HuH-7.5 (cell line): ENCODE measurements around the gene SLC25A51.
"Not testable (repeated sequence)": the region's sequence is repeated elsewhere in the genome, so short reads cannot be mapped to it uniquely, and the experiment has no call there.

Source experiments
- DNase-seq: peaks from one replicate; pipeline ENCODE4 v3.0.0; 2011; ENCODE audit warnings: low spot score

Gene SLC25A51

DNA sequence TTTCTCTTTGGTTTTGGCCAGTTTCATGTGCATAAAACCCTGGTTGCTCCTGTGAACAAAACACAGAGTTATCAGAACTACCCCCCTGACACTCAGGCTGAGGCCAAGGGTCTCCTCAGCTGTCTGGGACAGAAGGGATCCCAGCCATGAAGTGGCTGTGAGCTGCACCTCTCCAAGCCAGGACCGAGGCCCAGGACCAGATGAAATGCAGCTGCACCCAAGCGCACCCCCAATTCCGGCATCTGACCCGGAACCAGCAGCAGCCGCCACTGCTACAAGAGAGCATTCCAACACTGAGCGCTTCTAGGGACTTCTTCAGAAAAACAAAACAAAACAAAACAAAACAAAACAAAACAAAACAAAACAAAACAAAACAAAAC, 16.0 kb upstream of the SLC25A51 start:
- DNase-seq = no peak

DNA sequence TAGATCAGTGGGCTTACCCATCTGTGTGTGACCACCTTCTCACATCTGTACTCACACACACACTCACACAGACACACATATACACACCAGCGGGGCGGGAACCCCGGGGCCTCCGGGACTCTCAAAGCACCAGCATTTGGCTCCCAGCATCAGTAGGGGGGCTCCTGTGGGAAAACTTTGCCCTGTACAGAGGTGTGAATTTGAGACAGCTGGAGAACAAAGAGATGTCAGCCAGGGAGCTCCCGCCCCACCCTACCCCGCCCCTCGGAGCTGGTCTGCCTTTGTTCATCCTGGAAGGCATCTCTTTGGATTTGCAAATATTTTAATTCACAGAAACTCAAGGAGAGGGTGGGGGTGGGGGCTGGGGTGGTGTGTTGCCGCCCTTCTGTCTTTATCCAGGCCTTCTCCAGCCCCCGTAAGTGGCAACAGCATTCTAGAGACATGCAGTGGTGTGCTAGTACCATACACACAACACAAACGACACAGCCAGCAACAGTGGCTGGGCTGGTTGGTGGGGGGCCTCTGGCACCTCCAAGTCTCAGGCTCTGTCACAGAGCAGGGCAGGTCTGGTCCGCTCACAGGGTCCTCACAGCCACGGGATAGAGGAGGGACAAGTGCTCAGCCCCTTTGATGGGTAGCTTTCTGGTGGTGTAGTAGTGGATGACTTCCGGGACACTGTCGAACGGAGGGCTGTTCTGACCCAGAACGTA, 15.5 kb upstream of the SLC25A51 start:
- no peak for DNase-seq

DNA sequence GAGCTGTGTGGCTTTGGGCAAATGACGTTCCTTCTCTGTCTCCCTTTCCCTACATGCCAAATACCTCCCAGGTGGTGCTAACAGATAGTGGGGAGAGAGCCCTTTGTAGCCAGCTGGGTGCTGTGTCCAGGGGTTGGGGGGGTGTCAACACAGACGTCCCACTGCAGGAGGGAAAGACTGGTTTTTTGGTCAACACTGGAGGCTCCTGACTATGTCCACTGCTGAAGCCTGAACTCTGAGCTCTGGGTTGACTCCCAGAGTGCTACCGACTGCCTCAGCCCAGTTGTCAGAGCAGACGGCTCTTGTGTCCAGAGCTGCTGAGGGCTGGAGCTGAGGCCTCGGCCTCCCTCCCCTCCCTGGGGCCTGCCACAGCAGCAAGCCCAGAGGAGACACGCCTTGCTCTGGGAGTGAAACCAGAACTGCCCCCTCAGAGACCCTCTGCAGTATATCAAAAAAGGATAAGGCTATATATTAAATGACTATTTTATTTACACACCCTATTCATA, 14.8 kb upstream of the SLC25A51 start:
- DNase-seq = no peak

DNA sequence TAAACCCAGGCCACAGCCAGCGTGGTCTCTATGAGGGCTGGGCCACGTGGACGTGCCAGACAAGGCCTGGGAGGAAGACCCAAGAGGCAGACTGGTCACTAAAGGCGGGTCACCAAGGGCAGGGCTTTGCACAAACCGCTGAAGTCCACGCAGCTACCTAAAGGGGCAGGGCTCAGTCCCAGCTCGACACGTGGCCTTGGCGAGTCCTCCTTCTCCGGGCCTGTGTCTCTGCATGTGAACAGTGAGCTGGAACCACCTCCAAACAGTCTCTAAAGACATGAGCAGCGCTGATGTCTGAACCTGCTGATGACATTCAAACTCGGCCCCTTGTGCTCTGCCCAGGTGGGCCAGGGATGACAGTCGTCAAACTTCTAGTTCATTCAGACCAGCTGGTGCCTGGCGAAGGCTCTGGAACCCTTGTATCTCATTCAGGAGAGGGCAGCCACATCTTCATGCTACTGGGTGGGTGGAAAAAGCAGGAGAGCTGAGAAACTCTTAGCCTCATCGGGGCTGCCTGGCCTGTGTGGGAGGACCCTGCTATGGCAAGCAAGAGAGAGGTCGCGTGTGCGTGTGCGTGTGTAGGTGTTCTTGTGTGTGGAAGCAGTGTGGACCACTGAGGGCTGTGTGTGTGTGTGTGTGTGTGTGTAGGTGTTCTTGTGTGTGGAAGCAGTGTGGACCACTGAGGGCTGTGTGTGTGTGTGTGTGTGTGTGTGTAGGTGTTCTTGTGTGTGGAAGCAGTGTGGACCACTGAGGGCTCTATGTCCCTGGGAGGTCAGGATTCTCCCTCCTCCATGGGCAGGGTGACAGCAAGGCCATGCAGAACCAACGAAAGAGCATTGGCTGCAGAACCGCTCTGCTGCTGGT, 14.1 kb upstream of the SLC25A51 start:
- no peak for DNase-seq

DNA sequence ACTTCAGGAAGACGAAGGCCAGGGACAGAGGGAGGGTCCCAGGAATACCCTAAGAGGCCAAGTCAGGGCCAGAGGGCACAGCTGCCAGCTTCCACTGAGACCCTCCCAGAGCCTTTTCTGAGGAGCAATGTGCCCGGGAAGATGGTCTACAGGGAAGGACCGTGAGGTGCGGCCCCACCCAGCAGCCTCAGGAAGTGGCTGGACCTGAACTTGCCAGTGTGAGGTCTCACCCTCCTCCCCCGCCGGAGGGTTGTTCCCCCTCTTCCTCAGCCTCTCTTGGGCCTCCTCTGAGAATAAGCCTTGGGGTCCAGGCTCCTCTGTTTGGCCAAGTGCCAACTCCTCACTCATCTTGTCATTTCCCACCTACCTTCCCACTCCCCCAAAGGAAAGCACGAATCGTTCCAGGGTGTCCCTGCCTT, 13.4 kb upstream of the SLC25A51 start:
- no peak for DNase-seq

DNA sequence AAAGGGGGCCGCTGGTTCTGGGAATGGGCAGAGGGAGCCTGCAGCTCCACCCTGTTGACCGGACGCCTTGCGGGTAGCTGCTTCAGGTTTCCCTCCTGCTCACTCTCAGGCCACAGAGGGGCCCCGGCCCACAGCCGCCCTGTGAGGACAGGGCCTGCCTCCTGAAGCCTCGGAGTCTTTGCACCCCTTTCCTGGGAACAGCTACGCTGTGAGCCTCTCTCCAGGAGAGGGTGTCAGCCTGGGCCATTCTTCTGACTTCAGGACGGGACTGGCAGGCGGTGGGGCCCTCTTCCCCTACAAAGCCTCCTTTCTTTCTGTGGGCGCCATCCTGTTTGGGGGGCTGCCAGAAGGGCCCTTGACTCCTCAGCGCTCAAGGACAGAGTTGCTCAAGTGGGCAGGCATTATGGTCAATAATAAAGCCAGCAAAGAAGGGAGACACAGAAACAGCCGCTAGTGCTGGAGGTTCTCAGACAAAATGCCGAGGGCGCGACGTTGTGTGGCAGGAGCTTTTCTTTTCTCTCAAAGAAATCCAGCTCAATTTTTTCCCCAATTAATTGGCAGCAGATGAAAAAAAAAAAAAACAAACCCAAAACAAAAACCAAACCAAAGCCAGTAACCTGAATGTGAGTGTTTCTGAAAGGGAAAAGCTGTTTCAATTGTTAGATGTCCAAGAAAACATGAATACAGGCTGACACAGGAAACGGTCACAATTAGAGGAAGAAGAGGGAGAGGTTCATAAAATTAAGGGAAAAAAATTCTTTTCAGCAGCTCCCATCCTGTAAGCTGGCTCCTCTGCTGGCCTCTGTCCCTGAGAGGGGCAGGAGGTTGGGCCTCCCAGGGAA, 12.8 kb upstream of the SLC25A51 start:
- no peak for DNase-seq

DNA sequence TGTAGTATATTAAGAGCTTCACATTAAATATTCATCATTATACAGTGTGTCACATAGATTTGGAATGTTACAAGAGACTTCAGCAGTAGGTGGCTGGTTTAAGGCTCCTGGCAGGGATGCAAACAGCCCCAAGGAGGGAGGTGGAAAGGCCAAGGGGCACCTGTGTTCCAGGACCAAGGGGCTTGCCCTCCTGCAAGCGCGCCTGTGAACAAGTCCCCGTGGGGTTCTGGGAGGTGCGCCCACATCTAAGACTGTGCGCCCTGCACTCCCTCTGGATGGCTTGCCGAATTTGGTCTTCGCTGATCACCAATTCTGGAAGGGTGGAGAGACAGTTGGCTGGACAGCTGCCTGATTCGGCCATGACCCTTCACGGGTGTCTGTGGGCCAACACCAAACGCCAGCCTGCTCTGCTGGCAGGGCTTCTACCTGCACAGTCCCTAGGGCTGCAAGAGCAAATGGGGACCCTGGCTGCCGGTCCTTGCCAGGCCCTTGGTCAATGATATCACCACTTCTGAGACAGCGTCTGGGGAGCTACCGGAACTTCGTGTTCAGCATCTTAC, 12.1 kb upstream of the SLC25A51 start:
- no peak for DNase-seq

DNA sequence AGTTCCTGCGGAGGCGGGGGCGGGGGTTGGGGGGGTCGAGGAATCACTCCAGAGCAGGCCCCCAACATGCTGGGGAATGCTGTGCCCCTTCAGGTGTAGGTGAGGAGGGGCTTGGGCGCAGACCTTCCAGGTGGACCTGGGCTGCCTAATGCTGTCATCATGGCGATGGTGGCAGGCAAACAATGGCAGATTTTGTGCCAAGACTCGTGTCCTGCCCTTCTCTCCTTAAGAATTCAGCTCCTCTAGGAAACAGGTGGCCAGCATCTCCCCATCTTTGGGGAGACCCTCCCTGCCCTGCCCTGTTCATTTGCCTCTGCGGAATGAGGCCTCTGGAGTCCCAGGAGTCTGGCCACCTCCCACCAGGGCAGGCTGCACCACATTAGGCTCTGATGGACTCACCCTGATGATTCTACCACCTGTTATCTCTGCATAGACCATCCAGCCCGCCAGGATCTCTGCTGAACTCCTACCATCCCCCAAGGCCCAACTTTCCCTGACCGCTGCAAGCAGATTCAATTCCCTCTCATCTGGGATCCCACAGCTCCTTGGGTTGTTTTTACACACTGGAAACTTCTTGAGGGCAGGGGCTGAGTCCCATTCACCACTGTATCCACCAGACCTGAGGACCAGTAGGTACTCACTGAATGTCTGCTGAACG, 10.9 kb upstream of the SLC25A51 start:
- DNase-seq = no peak

DNA sequence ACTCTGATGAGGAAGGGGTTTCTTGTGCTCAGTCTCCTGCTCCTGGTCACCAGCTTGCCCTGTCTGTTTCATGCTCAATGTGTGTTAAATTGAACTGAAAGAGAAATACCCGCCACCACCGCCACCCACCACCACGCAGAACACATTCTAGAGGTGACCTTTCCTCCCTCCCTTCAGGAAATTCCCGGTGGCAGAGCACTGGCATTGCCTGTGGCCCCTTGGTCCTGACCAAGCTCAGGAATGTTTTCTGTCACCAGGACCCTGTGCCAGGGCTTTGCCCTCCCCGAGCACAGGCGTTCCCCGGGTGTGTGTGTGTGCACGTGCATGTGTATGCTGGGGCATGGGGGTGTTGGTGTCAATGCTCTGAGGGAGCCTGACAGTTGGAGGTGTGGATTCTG, 10.2 kb upstream of the SLC25A51 start:
- no peak for DNase-seq

DNA sequence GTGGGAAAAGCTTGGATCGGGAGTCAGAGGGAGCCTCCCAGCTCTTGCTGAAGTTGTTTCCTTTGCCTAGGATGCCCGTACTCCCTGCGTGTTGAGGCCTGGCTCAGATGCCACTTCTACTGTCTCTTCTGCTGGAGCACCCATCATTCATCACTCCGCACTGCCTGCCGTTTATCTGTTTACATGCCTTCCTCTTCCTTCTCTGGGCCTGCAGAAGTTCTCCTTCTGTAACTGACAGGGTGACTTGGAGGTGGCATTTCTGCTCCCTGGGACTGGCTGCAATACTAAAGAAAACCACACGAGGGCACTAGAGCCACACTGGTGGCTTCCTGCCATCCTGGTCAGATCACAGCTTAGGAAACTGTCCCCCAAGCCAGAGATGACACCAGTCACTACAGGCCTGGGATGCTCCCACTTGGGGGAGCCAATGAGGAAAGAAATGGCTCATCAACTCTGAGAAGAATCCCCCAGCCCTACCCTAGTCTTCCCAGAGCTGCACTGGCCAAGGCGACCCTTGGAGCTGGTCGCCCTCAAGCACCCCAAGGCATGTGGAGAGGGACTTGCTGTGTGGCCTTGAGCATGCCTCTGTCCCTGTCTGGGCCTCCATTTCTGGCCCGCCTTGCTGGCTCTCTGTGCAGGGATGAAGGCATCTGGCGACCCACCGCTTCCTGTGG, 9.7 kb upstream of the SLC25A51 start:
- DNase-seq = peak; percentile 84

DNA sequence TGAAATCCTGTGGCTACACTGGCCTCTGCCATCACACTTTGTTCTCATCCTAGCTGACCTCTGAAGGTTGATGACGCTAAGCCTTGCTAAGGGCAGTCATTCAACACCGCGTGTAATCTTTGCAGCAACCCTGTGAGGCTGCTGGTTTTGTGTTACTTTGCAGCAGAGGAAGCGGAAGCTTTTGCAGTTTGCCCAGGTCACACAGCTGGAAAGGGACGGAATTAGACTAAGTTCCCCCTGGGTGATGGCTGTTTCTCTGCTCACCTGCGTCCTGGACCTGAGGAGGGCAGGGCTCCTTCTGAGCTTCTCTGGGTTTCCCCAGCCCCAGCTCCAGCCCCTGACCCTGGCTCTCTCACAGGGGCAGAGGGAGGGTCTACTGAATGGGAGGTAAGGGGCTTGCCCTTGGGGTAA, 7.3 kb upstream of the SLC25A51 start:
- DNase-seq = no peak

DNA sequence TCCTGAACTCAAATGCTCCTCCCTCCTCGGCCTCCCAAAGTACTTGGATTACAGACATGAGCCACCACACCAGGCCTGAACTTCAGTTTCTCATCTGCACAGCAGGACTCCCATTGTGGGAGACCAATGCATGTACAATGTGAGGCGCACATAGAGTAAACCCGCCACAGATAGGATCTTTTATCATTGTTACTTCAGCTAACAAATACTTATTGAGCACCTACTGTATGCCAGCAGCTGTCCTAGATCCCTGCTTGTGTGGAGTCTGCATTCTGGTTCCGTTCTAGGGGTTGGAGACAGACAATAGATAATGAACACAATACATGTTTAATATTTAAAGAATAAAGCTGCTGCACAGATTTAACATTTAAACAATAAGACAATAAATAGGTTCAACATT, 6.3 kb upstream of the SLC25A51 start:
- DNase-seq = no peak

DNA sequence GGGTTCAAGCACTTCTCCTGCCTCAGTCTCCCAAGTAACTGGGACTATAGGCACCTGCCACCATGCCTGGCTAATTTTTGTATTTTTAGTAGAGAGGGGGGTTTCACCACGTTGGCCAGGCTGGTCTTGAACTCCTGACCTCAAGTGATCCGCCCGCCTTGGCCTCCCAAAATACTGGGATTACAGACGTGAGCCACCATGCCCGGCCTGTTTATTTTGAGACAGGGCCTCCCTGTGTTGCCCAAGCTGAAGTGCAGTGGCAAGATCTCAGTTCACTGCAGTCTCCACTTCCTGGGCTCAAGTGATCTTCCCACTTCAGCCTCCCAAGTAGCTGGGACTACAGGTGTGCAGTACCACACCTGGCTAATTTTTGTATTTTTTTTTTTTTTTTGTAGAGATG, 5.9 kb upstream of the SLC25A51 start:
- not testable (repeated sequence) for DNase-seq

DNA sequence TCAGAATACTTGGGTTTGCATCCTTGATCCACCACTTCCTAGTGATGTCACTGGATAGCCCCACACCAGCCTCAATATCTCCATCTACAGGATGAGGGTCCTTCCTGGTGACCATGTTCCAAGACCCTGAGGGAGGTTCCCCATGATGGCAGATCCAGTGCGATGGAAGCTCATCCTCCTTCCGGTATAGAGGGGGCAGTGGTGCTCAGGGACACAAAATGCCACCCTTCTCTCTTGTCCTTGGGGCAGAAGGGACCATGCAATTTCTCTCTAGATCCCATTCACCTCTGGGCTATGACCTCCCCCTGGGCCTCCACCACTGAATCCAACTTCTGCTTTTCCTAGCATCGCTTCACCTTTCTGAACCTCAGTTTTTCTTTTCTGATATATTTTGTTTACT, 5.4 kb upstream of the SLC25A51 start:
- no peak for DNase-seq

DNA sequence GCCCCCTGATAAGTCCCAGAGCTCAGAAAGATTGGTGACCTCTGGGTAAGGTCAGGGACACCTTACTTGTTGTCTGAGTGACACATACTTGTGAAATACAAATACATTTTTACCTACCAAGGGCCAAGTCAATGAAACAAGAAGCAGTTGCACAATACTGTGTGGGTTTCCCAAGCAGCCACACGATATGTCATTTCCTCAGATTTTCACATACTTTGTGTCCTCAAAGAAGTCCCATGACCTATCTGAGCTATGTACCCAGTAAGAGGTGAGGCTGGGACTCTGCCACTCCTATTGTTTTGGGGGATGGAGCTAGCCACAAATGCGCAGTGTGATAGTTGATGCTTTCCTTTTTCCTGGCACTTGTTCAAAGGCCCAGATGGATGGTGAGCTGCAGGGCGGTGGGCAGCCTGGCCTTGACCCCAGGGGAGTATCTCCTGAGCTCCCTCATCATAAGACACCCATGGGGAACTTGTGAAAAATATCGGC, 4.8 kb upstream of the SLC25A51 start:
- DNase-seq = peak; percentile 42

DNA sequence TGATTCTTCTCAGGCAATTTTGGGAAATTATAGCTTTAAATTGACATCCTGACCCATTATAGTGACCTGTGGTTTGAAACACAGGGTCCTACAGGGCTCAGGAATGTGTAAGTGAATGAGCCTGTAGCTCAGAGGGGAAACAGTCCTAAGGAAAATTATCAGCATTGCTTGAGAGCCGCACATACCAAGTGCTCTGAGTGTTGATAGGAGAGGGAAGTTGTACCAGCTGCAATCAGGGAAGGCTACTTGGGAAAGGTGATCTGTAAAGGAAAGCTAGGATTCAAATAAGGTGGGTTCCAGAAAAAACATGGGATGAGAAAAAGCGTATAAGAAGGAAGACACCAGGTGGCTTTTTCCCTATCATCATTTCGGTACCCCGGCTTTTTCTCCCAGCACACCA, 4.4 kb upstream of the SLC25A51 start:
- DNase-seq = no peak

DNA sequence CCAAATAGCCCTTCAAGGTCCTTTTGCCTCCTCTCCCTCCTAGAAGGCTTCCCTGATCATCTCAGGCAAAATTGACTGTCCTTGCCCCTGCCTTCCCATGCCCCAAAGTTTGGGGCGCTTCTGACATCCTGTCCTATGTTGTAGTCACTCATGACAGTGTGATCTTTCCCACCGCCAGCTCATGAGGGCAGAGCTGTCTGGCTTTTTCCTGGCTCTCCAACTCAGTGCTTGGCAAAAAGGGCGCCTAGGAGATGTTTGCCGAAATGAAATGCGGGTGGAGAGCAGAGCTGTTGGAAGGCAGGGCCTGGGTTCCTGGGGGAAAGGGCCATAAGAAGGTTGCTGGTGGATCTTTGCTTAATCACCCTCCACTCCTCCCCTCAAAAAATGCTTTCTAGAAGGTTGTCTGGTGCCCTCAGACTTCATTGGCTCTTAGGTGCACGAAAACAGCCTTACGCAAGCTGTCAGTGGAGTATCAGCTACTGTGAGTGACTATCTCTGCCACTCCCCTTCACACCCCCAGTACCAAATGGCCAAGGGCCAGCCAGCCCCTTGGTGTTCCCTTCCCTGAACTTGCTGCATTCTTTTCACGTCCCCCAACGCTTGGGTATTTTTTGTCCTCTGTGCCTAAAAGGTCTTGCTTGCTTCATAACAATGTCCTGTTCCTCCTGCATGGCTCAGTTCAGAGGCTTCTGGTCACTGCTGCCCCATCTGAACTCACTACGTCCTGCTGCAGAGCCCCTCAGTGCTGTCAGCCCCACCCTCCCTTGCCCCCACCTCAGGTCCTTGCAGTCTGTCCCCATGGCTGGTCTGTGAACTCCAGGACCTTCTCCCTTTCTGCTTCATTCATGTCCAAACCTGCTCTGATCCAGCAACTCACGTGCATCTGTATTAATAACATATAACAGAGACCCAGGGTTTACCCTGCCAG, 2.6 kb upstream of the SLC25A51 start:
- no peak for DNase-seq

DNA sequence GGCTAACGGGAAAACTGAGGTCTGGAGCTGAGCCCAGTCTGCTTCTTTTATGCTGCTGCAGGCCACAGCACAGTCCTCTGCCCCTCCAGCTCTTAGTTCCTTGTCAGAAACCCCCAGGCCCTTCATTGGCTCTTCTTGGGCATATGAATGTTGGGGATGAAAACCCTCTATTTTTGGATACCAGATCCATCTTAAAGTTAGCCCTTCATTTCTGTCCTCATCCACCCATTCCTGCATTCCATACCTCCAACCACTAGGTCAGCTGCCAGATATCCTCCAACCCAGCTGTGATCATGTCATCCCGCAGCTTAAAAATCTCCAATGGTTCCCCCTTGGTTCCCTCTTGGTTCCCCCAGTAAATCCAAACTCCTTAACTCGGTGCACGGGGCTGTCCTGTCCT, 1.8 kb upstream of the SLC25A51 start:
- DNase-seq = no peak

DNA sequence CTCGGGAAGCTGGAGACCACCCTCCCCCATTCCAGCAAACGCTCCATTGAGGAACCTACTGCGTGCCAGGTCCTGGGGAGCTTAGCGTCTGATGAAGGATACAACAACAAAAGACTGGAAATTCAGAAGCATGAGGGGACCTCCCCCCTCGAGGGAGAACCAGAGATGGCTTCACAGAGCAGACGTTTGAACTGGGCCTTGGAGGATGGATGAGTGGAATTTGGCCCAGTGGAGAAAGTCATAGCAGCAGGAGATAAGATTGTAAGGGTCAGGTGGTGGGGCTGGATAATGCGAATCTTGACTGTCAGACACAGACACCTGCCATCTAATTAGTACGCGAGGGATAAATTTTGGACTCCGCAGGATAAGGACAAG, 1.2 kb upstream of the SLC25A51 start:
- no peak for DNase-seq
